NCI-H510A (cell line): ENCODE data around the gene STAP2.
A peak's percentile ranks its signal among the peaks of the same experiment; 100 is the strongest.
"Not testable (repeated sequence)": the region's sequence is repeated elsewhere in the genome, so short reads cannot be mapped to it uniquely, and the experiment has no call there.

Experiments
- DNase-seq: peaks from one replicate; lab custom pipeline; 2025; lab: John Stamatoyannopoulos, UW

Gene STAP2

DNA sequence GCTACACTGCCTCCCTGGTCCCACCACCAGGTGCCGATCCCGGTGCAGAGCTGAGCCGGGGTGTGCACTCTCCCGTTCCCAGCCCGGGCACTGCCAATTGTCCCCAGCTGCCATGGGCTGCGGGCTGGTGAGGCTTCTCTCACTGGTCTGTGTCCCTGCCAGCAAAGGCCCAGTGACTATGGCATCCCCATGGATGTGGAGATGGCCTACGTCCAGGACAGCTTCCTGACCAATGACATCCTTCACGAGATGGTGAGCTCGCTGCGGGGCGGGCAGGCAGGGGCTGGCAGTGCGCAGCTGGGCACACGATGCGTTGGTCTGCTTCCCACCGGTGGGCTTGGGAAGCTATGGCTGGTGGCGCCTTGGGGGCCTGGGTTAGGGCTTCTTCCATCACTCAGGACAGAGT, 19.3 kb upstream of the STAP2 start:
- DNase-seq = no peak

DNA sequence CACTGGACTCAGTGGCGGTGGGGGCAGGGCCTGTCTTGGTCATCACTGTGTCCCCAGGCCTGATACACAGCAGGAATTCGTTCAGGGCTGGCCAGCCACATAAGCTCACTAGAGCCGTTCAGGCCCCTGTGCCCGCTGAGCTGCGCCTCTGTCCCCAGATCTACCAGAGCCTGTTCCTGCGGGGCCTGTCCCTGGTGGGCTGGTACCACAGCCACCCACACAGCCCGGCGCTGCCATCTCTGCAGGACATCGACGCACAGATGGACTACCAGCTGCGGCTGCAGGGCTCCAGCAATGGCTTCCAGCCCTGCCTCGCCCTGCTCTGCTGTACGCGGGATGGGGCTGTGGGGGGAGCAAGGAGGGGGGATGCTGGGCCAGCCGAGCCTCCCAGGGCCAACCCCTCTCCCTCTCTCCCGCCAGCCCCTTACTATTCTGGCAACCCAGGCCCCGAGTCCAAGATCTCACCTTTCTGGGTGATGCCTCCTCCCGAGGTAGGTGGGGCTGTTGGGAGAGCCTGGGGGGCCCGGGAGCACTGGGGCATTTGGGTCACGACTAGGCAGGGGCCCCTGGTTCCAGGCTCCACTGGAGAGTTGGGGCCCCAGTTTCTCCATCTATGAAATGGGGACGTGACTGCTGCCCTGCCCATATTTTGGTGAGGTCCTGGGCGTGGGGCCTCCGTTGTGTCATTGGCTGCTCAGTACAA, 18.6 kb upstream of the STAP2 start:
- no peak for DNase-seq

DNA sequence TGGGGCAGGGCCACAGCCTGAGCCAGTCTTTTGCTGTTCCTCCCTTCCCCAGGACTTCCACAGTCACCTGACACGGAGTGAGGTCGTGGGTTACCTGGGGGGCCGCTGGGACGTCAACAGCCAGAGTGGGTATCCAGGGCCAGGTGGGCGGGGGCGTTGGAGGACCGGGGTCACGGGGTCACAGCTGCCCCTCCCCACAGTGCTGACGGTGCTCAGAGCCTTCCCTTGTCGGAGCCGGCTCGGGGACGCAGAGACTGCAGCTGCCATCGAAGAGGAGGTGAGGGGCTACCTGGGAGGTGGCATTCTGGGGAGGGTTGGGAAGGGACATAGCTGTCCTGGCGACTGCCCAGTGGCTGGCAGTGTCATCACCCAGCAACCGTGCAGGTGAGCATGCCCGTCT, 16.3 kb upstream of the STAP2 start:
- no peak for DNase-seq

DNA sequence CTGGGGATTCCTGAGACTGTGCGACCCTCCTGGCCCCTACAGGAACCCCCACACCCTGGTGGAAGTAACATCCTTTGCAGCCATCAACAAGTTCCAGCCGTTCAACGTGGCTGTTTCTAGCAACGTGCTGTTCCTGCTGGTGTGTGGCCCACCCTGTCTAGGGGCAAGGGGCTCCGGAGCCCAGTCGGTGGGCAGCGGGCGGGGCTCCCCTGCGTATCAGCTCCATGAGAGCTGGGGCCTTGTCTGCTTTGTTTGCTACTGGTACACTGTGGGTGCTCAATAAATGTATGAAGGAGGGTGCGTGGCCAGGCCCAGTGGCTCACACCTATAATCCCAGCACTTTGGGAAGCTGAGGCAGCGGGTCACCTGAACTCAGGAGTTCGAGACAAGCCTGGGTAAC, 15.7 kb upstream of the STAP2 start:
- no peak for DNase-seq

DNA sequence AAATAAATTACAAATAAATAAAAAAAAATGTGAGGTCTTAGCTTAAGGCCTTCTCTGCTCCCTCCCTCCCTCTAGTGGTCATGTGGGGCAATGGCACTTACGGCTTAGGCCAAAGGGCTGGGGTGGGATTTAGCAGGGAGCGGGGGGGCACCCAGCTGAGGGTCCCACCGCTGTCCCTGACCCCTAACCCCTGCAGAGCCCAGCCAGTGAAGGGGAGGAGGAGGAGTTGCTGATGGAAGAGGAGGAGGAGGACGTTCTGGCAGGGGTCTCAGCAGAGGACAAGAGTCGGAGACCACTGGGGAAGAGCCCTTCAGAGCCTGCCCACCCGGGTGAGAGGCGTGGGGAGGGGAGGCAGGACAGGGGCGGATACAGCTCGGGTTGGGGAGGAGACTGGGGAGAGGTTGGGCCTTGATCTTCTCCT, 14.1 kb upstream of the STAP2 start:
- no peak for DNase-seq

DNA sequence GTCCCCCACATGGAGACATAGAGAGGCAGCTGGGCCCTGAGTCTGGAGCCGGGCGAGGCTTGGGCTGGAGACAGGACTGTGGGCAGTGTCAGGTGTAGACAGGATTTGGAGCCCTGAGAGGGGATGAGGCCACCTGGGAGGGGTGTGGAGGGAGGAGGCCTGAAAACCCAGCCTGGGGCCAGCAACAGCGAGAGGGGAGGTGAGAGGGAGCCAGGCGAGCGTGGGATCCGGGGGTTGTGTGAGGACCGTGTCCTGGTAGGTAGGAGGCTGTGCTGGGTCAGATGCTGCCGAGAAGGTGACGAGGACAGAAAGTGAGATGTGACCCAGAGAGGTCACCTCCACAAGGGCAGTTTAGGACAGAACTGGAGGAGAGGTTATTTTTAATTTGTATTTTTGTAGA, 12.1 kb upstream of the STAP2 start:
- DNase-seq = no peak

DNA sequence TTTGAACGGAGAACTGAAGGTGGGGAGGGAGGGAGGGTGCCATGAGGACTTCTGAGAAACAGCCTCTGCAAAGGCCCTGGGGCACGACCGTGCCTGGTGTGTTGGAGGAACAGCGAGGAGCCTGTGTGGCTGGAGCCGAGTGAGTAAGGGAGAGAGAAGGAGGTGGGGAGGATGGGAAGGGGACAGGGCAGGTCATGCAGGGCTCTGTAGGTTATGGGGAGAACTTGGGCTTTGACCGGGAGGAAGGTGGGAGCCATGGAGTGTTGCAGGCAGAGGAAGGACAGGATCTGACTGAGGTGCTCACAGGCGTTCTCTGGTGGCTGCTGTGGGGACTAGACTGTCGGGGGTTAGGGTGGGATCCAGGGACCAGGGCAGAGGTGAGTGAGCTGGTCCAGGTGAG, 11.5 kb upstream of the STAP2 start:
- DNase-seq = no peak

DNA sequence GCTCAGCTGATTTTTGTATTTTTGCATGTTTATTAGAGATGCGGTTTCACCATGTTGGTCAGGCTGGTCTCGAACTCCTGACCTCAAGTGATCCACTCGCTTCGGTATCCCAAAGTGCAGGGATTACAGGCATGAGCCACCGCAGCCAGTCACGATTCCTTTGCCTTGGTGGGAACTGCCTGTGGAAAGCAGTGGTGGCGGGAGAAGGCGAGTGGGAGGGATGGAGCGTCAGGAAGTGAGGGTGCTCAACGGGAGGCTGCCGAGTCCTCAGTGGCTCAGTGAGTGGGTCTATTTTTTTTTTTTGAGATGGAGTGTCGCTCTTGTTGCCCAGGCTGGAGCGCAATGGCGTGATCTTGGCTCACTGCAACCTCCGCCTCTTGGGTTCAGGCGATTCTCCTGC, 10.6 kb upstream of the STAP2 start:
- not testable (repeated sequence) for DNase-seq

DNA sequence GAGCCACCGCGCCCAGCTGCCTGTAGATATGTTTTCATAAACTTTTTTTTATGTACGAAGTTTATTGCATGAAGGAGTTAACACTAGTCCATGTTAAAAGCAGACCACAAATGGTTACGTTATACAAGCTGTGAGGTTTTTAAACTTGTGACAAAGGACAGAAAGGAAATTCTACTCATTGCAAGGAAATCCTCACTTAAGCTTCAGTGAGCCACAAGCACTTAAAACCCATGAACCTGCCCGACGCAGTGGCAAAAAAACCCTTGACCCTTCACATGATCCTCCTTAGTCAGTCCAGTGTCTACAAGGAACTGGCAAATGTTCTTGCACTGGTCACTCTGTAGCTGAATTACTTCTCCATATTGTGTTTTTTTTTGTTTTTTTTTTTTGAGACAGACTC, 8.9 kb upstream of the STAP2 start:
- DNase-seq = no peak

DNA sequence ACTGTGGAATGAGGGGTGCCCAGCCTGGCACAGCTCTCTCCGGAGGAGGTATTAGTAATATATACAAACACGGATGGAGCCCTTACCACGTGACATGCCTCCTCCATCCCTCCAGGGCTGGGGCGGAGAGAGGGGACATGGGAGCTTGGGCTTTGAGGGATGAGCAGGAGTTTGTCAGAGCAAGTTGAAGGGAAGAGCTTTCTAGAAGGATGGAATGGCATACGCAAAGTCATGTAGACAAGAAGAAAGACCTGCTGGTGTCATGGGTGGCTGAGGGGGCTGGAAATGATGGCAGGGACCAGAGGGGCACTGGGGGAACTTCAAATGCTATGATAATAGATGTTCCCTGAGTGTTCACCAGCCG, 7.4 kb upstream of the STAP2 start:
- DNase-seq = no peak

DNA sequence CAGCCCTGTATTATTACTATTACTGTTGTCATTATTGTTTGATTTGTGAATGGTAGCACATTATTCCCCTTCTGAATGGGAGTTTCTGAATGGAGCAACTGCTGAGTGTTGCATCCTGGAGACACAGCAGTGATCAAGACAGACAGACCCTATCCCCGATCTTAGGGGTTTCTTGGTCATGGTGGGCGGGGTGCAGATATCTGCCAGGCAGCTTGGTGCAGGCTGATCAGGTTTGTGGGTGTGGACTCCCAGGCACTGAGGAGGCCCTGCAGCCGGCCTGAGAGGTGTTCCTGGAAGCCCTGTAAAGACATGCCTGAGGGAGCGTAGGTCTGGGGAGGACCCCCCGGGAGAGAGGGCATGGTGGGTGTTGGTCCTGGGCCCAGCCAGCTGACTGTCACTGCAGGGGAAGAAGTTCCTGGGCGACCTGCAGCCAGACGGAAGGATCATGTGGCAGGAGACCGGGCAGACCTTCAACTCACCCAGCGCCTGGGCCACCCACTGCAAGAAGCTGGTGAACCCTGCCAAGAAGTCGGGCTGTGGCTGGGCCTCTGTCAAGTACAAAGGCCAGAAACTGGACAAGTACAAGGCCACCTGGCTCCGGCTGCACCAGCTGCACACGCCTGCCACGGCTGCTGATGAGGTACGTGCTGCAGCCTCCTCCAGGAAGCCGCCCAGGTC, 6.9 kb upstream of the STAP2 start:
- DNase-seq = no peak

DNA sequence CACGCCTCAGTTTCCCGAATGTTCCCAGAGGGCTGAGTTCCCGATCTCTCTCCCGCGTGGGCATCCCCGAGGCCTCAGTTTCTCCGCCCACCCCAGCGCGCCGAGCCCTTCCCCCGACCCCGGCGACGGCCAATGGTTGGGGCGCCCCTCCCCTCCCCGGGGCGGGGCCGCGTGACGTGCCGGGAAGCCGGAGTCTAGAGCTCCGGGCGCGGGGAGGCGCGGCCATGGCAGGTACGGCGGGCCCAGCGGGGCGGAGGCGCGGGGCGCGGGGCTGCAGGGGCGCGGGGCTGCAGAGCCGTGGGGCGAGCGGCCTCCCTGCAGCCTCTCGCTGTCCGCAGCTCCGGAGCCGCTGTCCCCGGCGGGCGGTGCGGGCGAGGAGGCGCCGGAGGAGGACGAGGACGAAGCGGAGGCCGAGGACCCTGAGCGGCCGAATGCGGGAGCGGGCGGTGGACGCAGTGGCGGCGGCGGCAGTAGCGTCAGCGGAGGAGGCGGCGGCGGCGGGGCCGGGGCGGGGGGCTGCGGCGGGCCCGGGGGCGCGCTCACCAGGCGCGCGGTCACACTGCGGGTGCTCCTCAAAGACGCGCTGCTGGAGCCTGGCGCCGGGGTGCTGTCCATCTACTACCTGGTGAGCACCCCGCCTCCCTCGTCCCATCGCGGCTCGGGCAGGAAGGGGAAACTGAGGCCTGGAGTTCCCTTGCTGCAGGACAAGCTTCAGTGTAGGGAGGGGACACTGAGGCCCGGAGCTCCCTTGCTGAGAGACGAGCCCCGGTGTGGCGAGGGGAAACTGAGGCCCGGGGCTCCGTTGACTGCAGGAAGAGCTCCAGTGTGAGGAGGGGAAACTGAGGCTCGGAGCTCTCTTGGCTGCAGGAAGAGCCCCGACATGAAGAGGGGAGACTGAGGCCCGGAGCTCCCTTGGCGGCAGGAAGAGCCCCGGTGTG, 5.0 kb upstream of the STAP2 start, which contains the start of gene MPND:
MPND (plus strand) TSS at position 193 of the 938 bp plus-strand sequence; CDS start at position 225, 32 bp downstream.
- peak; percentile 84 for DNase-seq

DNA sequence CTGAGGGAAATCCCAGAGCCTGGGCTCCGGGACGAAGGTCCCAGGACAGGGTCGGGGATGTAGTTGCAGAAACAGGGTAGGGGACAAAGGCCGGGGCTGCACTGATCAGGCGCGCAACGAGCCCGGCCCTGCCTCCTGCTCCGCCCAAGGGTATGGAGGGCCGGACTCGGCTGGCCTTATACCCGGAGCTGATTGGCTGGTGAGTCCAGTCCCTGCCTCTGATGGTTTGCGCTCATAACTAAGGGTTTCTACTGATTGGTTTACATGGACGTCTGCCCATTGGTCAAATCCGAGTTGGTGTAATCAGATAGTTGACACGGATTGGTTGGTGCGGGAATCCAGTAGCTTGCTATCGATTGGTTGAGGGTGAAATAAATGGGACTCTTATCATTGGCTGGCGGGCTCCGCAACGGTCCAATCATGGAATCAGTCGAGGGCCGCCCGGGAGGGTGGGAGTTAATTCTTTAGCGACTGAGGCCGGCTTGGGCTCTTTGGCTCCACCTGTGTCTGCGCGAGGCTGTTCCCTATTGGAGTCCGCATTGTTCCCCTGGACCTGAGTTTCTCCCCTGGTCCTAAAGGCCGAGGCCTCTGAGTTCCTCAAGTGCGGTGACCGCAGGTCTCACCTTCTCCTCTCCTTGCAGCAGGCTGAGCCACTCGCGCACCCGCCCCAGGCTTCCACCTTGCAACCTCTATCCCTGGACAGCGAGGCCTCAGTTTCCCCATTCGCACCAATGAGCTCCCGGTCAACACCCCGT, 4.2 kb upstream of the STAP2 start:
- peak; percentile 99 for DNase-seq

DNA sequence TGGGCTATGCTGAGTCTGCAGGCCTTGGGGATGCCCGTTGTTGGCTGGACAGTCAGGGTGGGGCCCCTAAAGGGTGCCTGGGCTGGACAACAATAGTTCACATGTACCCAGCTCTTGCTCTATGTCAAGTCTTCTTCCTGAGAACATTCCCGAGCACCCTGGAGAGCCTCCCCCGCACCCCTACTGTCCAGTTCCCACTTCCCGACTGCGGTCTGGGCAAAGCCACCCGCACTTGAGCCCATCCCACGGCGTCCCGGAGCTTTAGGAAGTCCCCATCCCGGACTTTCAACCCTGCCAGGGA, 3.6 kb upstream of the STAP2 start:
- DNase-seq = no peak

DNA sequence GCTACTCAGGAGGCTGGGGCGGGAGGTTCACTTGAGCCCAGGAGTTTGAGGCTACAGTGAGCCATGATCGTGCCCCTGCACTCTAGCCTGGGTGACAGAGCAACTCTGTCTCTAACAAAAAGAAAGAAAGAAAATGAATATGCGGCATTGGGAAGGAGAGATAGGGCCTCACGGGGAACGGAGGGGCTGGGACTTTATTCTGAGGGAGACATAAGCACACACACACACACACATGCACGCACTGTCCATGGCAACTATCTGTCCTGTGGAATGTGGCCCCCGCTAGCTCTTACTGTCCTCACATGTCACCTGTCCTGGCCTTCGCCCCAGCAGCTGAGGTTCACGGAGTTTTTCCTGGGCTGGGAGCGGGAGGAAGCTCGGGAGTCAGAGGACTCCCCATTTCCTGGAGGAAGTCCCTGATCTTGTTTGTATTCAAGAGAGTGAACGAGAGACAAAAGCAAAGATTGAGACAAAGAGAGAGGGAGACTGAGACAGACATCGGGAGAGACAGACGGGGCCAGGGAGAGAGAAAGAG, 654 bp downstream of the STAP2 start:
- no peak for DNase-seq

DNA sequence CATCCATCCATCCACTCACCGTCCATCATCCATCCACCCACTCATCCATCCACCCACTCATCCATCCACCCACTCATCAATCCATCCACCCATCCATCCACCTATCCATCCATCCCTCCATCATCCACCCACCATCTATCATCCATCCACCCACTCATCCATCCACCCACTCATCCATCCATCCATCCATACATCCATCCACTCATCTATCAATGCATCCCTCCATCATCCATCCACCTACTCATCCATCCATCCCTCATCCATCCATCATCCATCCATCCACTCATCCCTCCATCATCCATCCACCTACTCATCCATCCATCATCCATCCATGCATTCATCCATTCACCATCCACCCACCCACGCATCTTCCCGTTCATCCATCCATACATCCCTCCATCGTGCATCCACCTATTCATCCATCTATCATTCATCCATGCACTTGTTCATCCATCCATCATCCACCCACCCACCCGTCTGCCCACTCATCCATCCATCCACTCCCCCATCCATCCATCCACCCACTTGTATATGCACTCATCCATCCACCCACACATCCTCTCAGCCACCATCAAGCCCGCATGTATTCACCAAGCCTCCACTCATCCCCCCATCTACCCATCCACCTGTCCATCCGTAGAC, 3.6 kb downstream of the STAP2 start:
- DNase-seq = no peak

DNA sequence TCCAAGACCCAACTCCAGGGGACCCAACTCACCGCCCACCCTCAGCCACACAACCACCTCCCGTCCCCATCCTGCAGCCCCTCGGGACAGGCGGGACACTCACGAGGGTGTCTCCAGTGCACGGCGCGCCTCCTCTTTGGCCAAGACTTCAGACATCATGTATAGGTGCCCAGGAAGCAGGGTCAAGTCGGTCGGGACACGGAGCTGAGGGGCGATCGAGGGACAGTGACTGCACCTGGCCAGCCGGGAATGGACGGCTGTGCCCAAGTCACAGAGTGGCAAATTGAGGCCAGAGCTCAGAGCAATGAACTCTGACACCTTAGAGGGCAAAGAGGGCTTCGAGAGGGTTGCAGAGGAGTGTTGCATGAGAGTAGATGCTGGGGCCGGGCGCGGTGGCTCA, 8.8 kb downstream of the STAP2 start:
- DNase-seq = no peak

DNA sequence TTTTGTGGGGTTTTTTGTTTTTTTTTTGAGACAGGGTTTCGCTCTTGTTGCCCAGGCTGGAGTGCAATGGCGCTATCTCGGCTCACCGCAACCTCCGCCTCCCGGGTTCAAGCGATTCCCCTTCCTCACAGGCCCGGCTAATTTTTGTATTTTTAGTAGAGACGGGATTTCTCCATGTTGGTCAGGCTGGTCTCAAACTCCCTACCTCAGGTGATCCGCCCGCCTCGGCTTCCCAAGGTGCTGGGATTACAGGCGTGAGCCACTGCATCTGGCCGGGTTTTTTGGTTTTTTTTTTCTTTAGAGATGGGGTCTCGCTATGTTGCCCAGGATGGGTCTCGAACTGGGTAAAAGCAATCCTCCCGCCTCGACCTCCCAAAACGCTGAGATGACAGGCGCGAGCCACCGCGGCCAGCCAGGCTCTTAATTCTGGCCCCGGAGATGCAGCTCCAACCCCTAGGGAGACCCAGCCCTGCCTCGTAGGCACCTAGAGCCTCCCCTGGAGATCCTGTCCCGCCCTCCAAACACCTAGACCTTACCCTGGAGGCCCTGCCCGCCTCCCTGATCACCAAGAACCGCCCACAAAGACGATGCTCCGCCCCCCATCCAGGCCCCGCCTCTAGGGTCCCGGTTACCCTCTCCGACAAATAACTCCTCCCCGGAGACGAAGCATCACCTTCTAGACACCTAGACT, 9.5 kb downstream of the STAP2 start:
- not testable (repeated sequence) for DNase-seq

DNA sequence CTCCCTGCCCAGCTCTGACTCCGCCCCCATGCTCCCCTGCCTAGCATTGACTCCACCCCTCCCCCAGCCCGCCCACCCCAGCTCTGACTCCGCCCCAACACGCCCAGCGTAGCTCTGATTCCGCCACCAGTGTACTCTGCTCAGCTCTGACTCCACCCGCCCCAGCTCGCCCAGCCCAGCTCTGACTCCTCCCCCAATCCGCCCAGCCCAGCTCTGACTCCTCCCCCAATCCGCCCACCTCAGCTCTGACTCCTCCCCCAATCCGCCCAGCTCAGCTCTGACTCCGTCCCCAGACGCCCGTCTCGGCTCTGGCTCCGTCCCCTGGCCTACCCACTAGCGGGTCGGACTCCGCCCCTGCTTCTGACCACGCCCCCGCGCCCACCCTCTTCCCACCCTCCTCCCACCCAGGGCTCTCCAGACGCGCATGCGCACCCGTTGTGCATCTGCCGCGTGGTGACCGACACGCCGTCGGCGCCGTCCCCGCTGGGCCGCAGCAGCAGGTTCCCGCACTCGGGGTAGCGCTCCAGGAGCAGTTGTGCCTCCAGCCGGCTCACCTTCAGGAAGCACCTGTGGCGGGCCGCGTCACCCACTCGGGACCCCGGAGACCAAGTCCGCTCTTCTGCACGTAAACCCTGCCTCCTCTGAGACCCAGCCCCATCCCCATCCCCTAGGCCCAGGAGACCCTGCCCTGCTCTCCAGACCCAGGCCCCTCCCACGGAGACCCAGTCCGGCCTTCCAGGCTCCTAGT, 10.2 kb downstream of the STAP2 start:
- no peak for DNase-seq

DNA sequence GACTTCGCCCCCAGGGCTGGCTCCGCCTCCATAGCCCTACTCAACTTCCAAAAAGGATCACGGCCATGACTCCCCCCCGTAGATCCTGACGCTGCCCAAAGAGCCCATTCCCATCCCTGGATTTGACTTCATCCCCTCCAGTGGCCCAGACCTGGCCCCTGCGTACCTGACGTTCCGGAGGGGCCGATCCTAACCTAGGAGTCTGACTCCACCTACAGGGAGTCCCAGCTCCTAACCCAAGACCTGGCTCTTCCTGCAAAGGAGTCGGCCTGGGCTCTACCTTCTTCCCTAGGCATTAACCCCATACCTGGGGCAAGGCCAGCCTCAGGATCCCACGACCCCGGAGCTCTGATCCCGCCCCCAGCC, 10.8 kb downstream of the STAP2 start:
- no peak for DNase-seq
